Heart left ventricle (tissue), 16 donors: ENCODE data around the gene PRKAR1B. TPM values are rescaled to one million over a fixed set of nuclear protein-coding genes. Genes with fewer than 3 reads are reported as not detected.

Experiments used
- ATAC-seq, 4 donors: fragments of 200-7000 bp; cut with Tn5 transposase; one replicate each; pipeline ENCODE4 v1.9.1; 2020 to 2022; ENCODE audit warnings: moderate library complexity in 4 of 4, mild to moderate bottlenecking in 3 of 4, moderate number of reproducible peaks in 1 of 4
- DNase-seq, 5 donors: peaks; one replicate each; pipeline ENCODE4 v3.0.0-alpha.2; 2020
- H3K27ac ChIP-seq, 12 donors: fragments of 200-600 bp; sonication (generic) in 4 of 12; one replicate each; pipeline versions ENCODE4 v1.5.0 to v1.8.0; 2016 to 2022; ENCODE audit warnings: mild to moderate bottlenecking in 2 of 12
- H3K27me3 ChIP-seq, 9 donors: fragments of 200-600 bp; sonication (generic) in 2 of 9; one replicate each; pipeline versions ENCODE4 v1.5.1 to v1.8.0; 2016 to 2022; ENCODE audit warnings: mild to moderate bottlenecking in 3 of 9
- H3K36me3 ChIP-seq, 9 donors: fragments of 200-600 bp; sonication (generic) in 2 of 9; one replicate each; pipeline versions ENCODE4 v1.5.0 to v1.8.0; 2018 to 2022; ENCODE audit warnings: mild to moderate bottlenecking in 2 of 9
- H3K4me1 ChIP-seq, 12 donors: fragments of 200-600 bp; sonication (generic) in 4 of 12; one replicate each; pipeline versions ENCODE4 v1.5.0 to v1.8.0; 2016 to 2022; ENCODE audit warnings: mild to moderate bottlenecking in 3 of 12
- H3K4me3 ChIP-seq, 12 donors: fragments of 200-600 bp; sonication (generic) in 4 of 12; one replicate each; pipeline versions ENCODE4 v1.5.0 to v1.8.0; 2017 to 2022; ENCODE audit warnings: mild to moderate bottlenecking in 9 of 12, moderate library complexity in 4 of 12
- H3K9me3 ChIP-seq, 12 donors: fragments of 200-600 bp; sonication (generic) in 4 of 12; one replicate each; pipeline versions ENCODE4 v1.5.0 to v1.8.0; 2016 to 2022; ENCODE audit warnings: mild to moderate bottlenecking in 1 of 12
- CTCF ChIP-seq, 12 donors: fragments of 200-600 bp; sonication (generic) in 4 of 12; IDR thresholded peaks; one replicate each; pipeline versions ENCODE4 v1.5.0 to v1.8.0; 2018 to 2022; ENCODE audit warnings: antibody characterized with exemption in 12 of 12, mild to moderate bottlenecking in 5 of 12
- POLR2A ChIP-seq, 2 donors: fragments of 450-650 bp; IDR thresholded peaks; one replicate each; pipeline ENCODE4 v1.6.1; 2017; ENCODE audit warnings: antibody characterized with exemption in 2 of 2, mild to moderate bottlenecking in 2 of 2, moderate library complexity in 2 of 2
- WGBS, 4 donors: extraction: QIAGEN DNeasy Blood & Tissue Kit in 2 of 4; methylation state at CpG; one replicate each; pipeline versions ENCODE4 v1.1.5 to v1.1.7; 2013 to 2018; 5-methylcytosine and 5-hydroxymethylcytosine counted together
- intact Hi-C, 10 donors: fragments of 100-400 bp; cut with DNase I; formaldehyde crosslinking; loops; one replicate each; pipeline versions ENCODE4 v1.11.1 to v1.14.2; 2022
- polyA plus RNA-seq, 2 donors: library from polyadenylated mRNA; stranded (reverse); fragments of 200-250 nt; gene quantifications; one replicate each; pipeline ENCODE4 v1.2.3, GENCODE V29; 2013
- total RNA-seq, 9 donors: library from RNA; depleted of rRNA in 2 of 9; stranded (reverse); fragments of >200 nt in 2 of 9; fragmentation: NEBNext Ultra II Directional in 3 of 9; extraction: Animal tissue kit (Norgen Biotek cat#: 25700) in 3 of 9; gene quantifications; one replicate each; pipeline versions ENCODE4 v1.1.0 to v1.2.4, GENCODE V29; 2016 to 2023
- donor health status: ischemic (EF 13 %, LVEDD 7.1; RV severe dilation, severe dysfunction).
- donor health status: healthy with polysubstance abuse.
- donor health status: DM: no; HTN: yes; CAD: no.
- donor health status: DM: no; HTN: no; CAD: no.
- donor health status: ischemic (EF 25% LVEDD 6.9; RV normal size, moderate dysfunction).
- donor health status: ischemic (EF 25% LVEDD 5.7; RV mildly dilated, moderate dysfunction).
- donor health status: healthy.
- donor health status: DM: yes; HTN: yes; CAD: no.
- donor health status: ischemic (EF 35%, LVEDD 5.7; RV mildly dilated, moderate dysfunction).
- donor health status: nonischemic (EF 11% LVEDD 7.7; RV severe dilation, severe dysfunction).
- donor health status: DM: yes; HTN: yes; CAD: no.
- donor health status: PGD.
- donor health status: ischemic (EF 29% LVEDD 5.4; RV normal size, mild dysfunction).
- donor health status: nonischemic (EF 23%, LVEDD 6.1; RV moderate dilation, normal function).

PRKAR1B gene
- total and polyA plus RNA-seq, 11 donors = 4.1 to 22.2 (median 17.9) TPM

- WGBS, 4 donors = 68 to 81% (median 78%) methylated on average over 20 to 22 of the region's 22 CpGs
- Histone ChIP-seq H3K4me1 (peaks cover 0 to 33% (median 13%) of the 10 kb centered on the region in 12 donors), H3K27ac (peak overlapping the region in 1 of 12 donors; percentile 15), H3K27me3 (peaks cover 0 to 23% (median 0%) of the 10 kb centered on the region in 9 donors), H3K4me3 (no peak overlapping the region), H3K9me3 (peaks cover 0 to 6% (median 0%) of the 10 kb centered on the region in 12 donors), H3K36me3 (no peaks in the 10 kb centered on the region)
- no peak for TF ChIP-seq CTCF (IDR thresholded peaks at IDR 0.05)
- ATAC-seq (no peak), DNase-seq (no peak)
- intact Hi-C loops = loop anchor here in 4 of 10 donors (10.0 kb wide), 3 partner anchors 108 to 192 kb away; no protein-coding TSS in a partner anchor
These were observed 200.5 kb downstream of the PRKAR1B start for GRCh38 chr7:526460-527034.

GRCh38 chr7:525740-526139 is 201.3 kb downstream of the PRKAR1B start:
- no peak for TF ChIP-seq CTCF (IDR thresholded peaks at IDR 0.05)
- no peak for TF ChIP-seq POLR2A (IDR thresholded peaks at IDR 0.05)
- WGBS, 4 donors = 58 to 70% (median 67%) methylated on average over 12 of the region's 12 CpGs
- Histone ChIP-seq H3K4me1 (peaks cover 0 to 41% (median 20%) of the 10 kb centered on the region in 12 donors), H3K27me3 (peaks cover 0 to 31% (median 0%) of the 10 kb centered on the region in 9 donors), H3K27ac (no peak overlapping the region), H3K9me3 (peaks cover 0 to 6% (median 0%) of the 10 kb centered on the region in 12 donors), H3K4me3 (no peak overlapping the region), H3K36me3 (no peaks in the 10 kb centered on the region)
- intact Hi-C loops = loop anchor here in 4 of 10 donors (10.0 kb wide), 3 partner anchors 109 to 191 kb away; no protein-coding TSS in a partner anchor
- ATAC-seq (no peak), DNase-seq (no peak)

GRCh38 chr7:524800-525199 is 202.3 kb downstream of the PRKAR1B start:
- WGBS, 4 donors = 95 to 98% (median 96%) methylated on average over 9 of the region's 9 CpGs
- intact Hi-C loops = loop anchor here in 8 of 10 donors (5.0 to 10.0 kb wide), 9 partner anchors 68 to 353 kb away; partner anchors contain the start of genes DNAAF5 (in 1 of the 8), GET4 (in 1 of the 8) and PRKAR1B (in 1 of the 8)
- ATAC-seq = no peak
- Histone ChIP-seq H3K36me3 (no peaks in the 10 kb centered on the region), H3K27me3 (peaks cover 0 to 41% (median 0%) of the 10 kb centered on the region in 9 donors), H3K4me1 (peaks cover 0 to 51% (median 27%) of the 10 kb centered on the region in 12 donors), H3K9me3 (peaks cover 0 to 6% (median 0%) of the 10 kb centered on the region in 12 donors), H3K27ac (no peak overlapping the region), H3K4me3 (no peak overlapping the region)
- no peak for DNase-seq
- TF ChIP-seq CTCF (IDR thresholded peaks at IDR 0.05) = no peak
- no peak for TF ChIP-seq POLR2A (IDR thresholded peaks at IDR 0.05)
